Measurements from ENCODE around the gene PROZ.
A peak's percentile ranks its signal among the peaks of the same experiment; 100 is the strongest.
"Not testable (repeated sequence)": the region's sequence is repeated elsewhere in the genome, so short reads cannot be mapped to it uniquely, and the experiment has no call there.

Gene PROZ

GRCh38 chr13:113157929-113158747 lies at the start of gene PROZ:
TSS of gene PROZ (plus strand) at chr13:113158648. CDS start at chr13:113158661, 13 bp downstream.
- no peak for DNase-seq

GRCh38 chr13:113109151-113110047 lies 49.0 kb upstream of the PROZ start:
- DNase-seq = no peak

- DNase-seq = peak; percentile 1
Measured at GRCh38 chr13:113110048-113110851, 48.2 kb upstream of the PROZ start.

- no peak for DNase-seq
Measured at GRCh38 chr13:113110852-113111315, 47.6 kb upstream of the PROZ start.

- DNase-seq = not testable (repeated sequence)
Measured at GRCh38 chr13:113111821-113112220, 46.6 kb upstream of the PROZ start.

GRCh38 chr13:113112475-113112874 lies 46.0 kb upstream of the PROZ start:
- not testable (repeated sequence) for DNase-seq

- no peak for DNase-seq
Measured at GRCh38 chr13:113112893-113113845, 45.3 kb upstream of the PROZ start.

GRCh38 chr13:113113846-113114271 lies 44.6 kb upstream of the PROZ start:
- no peak for DNase-seq

- no peak for DNase-seq
Measured at GRCh38 chr13:113114511-113115362, 43.7 kb upstream of the PROZ start.

- no peak for DNase-seq
Measured at GRCh38 chr13:113115363-113116205, 42.9 kb upstream of the PROZ start.

GRCh38 chr13:113116206-113116800 lies 42.1 kb upstream of the PROZ start:
- no peak for DNase-seq

GRCh38 chr13:113116871-113117271 lies 41.6 kb upstream of the PROZ start:
- DNase-seq = no peak

- no peak for DNase-seq
Measured at GRCh38 chr13:113117335-113117872, 41.0 kb upstream of the PROZ start.

GRCh38 chr13:113117911-113118260 lies 40.6 kb upstream of the PROZ start:
- DNase-seq = no peak

GRCh38 chr13:113118261-113119021 lies 40.0 kb upstream of the PROZ start:
- DNase-seq = no peak

- no peak for DNase-seq
Measured at GRCh38 chr13:113119166-113119821, 39.2 kb upstream of the PROZ start.

- DNase-seq = no peak
Measured at GRCh38 chr13:113119822-113120189, 38.6 kb upstream of the PROZ start.

Data from inflammatory macrophage treated with lipopolysaccharide for 4 hours (primary cell).